Measurements from ENCODE around the gene CHRNA4.

DNA sequence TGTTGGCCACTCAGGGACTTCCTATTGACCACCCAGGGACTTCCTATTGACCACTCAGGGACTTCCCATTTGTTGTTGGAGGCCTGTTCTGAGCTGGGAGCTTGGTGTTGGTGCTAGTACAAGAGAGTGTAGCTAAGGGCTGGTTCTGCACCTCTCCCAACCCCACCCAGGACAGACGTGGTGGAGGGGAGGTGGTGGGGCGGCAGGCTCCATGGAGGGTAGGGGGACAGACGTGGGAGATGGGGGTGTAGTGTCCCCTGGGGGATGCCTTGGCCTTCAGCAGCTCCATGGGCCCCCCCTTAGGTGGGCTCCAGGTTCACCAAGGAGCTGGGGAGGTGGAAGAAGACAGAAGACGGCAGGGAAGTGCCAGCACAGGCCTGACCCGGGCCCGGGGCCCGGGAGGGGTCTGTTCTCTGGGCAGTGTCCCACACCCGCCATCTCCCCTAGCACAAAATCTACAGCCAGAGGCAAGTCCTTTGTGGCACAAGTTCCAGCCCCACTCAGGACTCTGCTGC, 33.9 kb downstream of the CHRNA4 start:
- TF ChIP-seq, protein P1, sequence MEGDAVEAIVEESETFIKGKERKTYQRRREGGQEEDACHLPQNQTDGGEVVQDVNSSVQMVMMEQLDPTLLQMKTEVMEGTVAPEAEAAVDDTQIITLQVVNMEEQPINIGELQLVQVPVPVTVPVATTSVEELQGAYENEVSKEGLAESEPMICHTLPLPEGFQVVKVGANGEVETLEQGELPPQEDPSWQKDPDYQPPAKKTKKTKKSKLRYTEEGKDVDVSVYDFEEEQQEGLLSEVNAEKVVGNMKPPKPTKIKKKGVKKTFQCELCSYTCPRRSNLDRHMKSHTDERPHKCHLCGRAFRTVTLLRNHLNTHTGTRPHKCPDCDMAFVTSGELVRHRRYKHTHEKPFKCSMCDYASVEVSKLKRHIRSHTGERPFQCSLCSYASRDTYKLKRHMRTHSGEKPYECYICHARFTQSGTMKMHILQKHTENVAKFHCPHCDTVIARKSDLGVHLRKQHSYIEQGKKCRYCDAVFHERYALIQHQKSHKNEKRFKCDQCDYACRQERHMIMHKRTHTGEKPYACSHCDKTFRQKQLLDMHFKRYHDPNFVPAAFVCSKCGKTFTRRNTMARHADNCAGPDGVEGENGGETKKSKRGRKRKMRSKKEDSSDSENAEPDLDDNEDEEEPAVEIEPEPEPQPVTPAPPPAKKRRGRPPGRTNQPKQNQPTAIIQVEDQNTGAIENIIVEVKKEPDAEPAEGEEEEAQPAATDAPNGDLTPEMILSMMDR (IDR thresholded peaks at IDR 0.05; ENCODE audit: extremely low read depth in 1 of 2, insufficient read depth in 1 of 2, low read depth in 1 of 2, low read length in 2 of 2), result no peak
- TF ChIP-seq MYC (IDR thresholded peaks at IDR 0.05; ENCODE audit: low read depth, low read length) (no peak), EZH2 (IDR thresholded peaks at IDR 0.05; ENCODE audit: borderline replicate concordance, low read depth, low read length, severe bottlenecking) (no peak), FOS (IDR thresholded peaks at IDR 0.05; ENCODE audit: borderline replicate concordance, insufficient read depth, low read length) (no peak), POLR2AphosphoS5 (IDR thresholded peaks at IDR 0.05; ENCODE audit: insufficient read depth, low read depth, low read length) (no peak), POLR2A (IDR thresholded peaks at IDR 0.05; ENCODE audit: low read depth, low read length) (no peak)

Measured in endothelial cell of umbilical vein (primary cell).